GM19395 (cell line): Measurements from ENCODE around the gene DLX4.

ENCODE experiments used
- ATAC-seq: cut with Tn5 transposase; IDR thresholded peaks from one replicate; pipeline ENCODE4 v1.9.1; 2021; ENCODE audit warnings: mild to moderate bottlenecking, moderate library complexity; ENCODE audit not compliant: unreplicated experiment

The DLX4 gene

GRCh38 chr17:49967621-49968404 is 1.2 kb upstream of the DLX4 start:
- no peak for ATAC-seq

- no peak for ATAC-seq
Measured at GRCh38 chr17:49968405-49969133, 421 bp upstream of the DLX4 start.

GRCh38 chr17:49969795-49970389 is 902 bp downstream of the DLX4 start:
- ATAC-seq, result no peak

GRCh38 chr17:49970498-49970897 is 1.5 kb downstream of the DLX4 start:
- no peak for ATAC-seq

- ATAC-seq, result no peak
Measured at GRCh38 chr17:49971199-49971847, 2.3 kb downstream of the DLX4 start.

- ATAC-seq, result no peak
Measured at GRCh38 chr17:49971848-49972485, 3.0 kb downstream of the DLX4 start.

GRCh38 chr17:49972486-49973270 is 3.7 kb downstream of the DLX4 start:
- ATAC-seq, result no peak

- ATAC-seq, result no peak
Measured at GRCh38 chr17:49973271-49973615, 4.3 kb downstream of the DLX4 start.

- ATAC-seq, result no peak
Measured at GRCh38 chr17:49975531-49975930, 6.5 kb downstream of the DLX4 start.

GRCh38 chr17:49976163-49976827 is 7.3 kb downstream of the DLX4 start:
- no peak for ATAC-seq

GRCh38 chr17:49976828-49977202 is 7.8 kb downstream of the DLX4 start:
- no peak for ATAC-seq

GRCh38 chr17:49977463-49978389 is 8.7 kb downstream of the DLX4 start:
- ATAC-seq, result no peak

GRCh38 chr17:49978501-49978900 is 9.5 kb downstream of the DLX4 start:
- no peak for ATAC-seq

- no peak for ATAC-seq
Measured at GRCh38 chr17:49979748-49980479, 10.9 kb downstream of the DLX4 start.

- ATAC-seq, result no peak
Measured at GRCh38 chr17:49980703-49981197, 11.8 kb downstream of the DLX4 start.

GRCh38 chr17:49984283-49984682 is 15.3 kb downstream of the DLX4 start:
- ATAC-seq, result no peak

- ATAC-seq, result no peak
Measured at GRCh38 chr17:49984776-49985175, 15.8 kb downstream of the DLX4 start.
